Endometrium (tissue), 2 donors: Measurements from ENCODE around the gene RAB38.

Experiments
- FAIRE-seq: peaks from 2 replicates; lab custom pipeline; 2012; peaks lifted over from hg19 to GRCh38; lab: Jason Lieb, UNC
- donor health status: control.
- donor health status: control.

The RAB38 gene

DNA sequence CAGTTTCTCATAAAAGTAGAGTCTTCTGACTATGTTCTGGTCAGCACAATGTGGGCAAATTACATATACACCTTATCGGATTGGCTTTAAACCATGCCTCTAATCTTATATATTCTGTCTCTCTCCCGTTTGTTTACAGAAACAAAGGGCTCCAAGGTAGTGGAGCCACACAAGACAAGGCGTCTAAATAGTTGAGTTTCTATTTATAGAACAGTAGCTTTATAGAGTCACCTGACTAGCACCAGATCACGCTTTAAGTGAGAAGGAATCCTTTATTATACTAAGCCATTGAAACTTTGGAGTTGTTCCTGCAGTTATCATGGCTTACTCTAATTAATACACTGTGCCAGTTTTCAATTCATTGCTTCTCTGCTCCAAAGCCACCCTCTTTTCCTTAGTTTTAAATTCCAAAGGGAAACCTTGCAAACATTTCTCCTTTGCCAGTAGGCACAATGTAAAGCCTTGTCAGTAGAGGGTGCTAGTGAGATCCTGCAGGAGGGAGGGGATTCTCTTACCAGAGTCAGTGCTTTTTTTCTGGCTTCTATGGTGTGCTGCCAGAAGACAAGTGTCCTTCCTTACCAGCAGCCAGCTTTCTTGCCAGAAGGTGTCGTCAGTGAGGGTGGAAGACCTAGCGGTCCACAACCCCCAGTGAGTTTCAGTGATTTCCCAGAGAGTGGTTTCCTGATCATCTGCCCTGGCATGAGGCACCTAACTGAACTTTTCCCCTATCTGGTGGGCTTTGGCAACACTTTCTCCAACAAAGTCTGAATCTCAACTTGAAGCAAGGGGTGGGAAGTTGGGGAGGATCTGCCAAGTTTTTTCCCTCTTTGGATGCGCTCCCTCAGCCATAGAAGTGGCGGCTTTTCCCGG, 71.7 kb downstream of the RAB38 start:
- no peak for FAIRE-seq

DNA sequence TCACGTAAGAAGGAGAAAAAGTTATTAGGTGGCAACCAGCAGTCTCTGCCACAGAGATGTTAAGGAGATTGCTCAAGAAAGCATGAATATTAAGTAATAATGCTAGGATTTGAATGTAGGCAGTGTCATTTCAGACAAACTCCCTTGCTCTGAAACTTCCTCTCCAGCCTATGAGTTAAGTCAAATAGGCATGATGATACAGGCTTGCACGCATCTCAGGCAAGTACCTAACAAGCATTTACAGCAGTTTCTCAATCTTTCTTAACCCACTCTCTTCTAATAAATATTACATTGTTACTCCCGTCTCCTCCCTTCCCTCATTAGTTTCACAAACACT, 72.7 kb downstream of the RAB38 start:
- FAIRE-seq, result no peak

DNA sequence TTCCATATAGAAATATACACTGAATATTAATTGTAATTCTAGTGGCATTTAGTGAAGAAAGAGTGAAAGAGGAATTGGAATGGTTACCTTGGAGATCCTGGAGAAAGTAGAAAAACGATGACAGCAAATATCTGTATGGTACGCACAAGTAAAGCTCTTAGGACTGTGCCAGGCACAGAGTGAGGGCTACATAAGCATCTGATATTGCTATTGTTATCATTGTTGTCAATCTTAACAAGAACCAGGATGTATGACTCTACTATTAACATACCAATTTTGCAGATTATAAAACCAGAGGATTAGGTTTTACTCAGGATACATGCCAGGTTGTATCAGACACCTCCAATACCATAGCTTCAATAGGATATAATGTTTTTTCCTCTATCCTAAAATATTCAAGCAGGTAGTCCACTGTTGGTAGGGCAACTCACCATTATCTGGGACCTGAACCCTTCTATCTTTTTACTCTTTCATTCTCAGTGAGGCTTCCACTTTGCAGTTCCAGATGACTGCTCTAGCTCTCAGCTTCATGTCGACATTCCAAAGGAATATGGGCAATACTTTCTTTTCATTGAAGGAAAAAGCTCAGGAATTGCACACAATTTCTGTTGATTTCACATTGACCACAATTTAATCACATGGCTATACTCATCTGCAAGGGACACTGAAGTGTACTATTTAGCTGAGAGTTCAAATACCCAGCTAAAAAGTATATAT, 73.2 kb downstream of the RAB38 start:
- no peak for FAIRE-seq

GRCh38 chr11:88100151-88100550, 75.1 kb downstream of the RAB38 start:
- no peak for FAIRE-seq

DNA sequence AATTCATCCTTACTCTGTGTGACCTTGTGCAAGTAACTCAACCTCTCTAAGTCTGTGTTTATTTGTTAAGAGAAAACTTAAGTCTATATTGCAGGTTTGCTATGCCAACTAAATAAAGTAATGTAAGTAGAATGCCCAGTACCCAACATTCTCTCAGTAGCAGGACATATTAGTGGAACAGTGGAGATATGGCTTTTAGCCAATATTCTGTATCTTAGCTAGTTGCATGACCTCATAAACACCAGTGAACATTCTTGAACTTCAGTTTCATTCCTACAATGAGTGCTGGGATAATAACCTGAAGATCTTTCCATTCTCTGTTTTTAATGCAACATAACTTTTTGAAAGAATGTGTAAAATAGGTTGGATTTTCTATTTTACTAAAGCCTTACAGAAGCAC, 77.0 kb downstream of the RAB38 start:
- no peak for FAIRE-seq

DNA sequence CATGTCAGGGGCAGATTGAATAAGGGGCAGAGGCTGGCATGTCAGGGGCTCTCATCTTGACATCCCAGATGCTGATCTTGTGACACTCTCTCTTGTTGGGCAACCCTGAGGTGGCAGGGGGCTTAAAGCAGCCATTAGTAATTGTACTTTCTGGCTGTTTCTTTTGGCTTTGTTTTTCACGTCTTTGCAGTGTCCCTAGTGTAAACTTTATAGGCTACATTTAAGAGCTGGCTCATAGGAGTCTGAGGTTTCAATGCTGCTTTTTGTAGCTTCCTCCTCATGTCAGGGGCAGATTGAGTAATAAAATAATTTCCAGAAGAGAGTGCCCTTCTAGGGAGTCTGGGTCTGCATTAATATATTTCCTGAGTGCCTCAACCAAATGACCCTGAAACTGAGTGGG, 86.1 kb downstream of the RAB38 start:
- FAIRE-seq, result no peak

DNA sequence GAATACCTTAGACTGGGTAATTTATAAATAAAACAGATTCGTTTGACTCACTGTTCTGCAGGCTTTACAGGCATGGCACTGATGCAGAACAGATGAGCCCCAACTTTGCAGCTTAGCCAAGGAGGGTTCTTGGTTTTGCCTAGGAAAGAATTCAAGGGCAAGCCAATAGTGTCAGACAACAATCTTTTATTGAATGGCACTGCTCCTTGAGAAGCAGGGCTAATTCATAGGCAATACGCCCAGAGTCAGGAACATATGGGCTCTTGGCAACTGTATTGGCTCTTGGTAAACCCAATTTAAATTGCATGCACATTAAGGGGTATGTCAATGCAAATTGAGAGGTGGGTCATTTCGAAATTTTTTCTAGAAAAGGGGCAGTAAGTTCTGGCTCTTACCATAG, 87.9 kb downstream of the RAB38 start:
- FAIRE-seq, result no peak

DNA sequence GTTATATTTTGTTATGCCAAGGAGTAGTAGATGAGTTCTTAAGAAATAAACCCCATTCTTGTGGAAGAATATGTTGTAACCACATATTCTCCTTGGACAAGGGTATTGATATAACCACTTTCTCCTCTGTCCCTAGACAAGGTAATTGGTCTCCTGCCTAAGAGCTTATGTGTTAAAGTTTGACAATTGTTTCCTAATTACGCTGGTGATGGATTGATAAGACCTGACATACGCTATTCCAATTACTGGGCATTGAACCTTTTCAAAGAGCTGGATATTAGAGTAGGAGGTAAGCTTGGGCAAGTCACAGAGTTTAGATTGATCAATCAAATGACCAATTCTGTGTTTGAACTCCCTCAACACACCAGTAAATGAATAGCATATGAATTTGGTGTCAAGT, 88.9 kb downstream of the RAB38 start:
- no peak for FAIRE-seq

DNA sequence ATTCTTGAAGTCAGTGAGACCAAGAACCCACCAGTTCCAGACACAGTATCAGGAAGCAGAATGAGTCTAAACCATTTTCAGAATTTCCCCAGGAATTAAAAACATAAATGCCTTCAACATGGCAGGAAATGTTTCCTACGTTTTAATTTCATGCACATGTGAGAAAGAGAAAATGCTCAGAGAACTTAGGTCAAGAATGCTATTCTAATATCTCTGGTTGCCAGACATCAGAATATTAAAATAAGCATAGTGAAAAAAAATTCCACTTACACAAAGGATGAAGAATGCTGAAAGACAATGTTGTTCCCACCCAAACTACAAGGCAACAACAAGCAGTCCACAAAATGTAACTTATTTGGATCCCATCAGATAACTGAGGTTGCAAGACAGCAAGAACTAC, 104.8 kb downstream of the RAB38 start:
- no peak for FAIRE-seq

GRCh38 chr11:88068848-88069554, 106.2 kb downstream of the RAB38 start:
- no peak for FAIRE-seq

DNA sequence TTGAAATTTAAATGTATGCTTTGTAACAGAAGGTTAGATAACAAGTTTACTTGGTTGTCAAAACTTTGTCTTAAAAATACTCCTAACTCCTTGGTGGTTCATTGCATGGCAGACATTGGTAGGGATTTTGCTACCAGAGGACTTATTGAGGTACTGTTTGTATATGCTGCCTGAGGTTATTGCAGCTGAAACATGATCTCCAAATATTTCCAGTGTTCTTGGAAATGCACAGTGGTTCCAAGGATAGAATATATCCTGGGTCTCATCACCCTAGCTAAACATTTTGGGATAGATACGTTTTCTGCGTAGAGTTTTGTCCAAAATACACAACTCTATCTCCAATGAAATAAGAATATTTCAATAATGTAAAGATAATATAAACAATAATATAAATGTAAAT, 109.2 kb downstream of the RAB38 start:
- FAIRE-seq, result no peak

GRCh38 chr11:88064097-88064705, 111.0 kb downstream of the RAB38 start:
- no peak for FAIRE-seq
